WTC11 (cell line): ENCODE data around the gene SUSD6. TPM values are rescaled to one million over a fixed set of nuclear protein-coding genes. Genes with fewer than 3 reads are reported as not detected.

ENCODE experiments used
- ATAC-seq: fragments of 200-7000 bp; cut with Tn5 transposase; 2 replicates; pipeline ENCODE4 v1.10.0; 2021; ENCODE audit warnings: mild to moderate bottlenecking, moderate library complexity
- CTCF ChIA-PET: fragments of 300-600 bp; sonication (Branson Sonifier 250); formaldehyde crosslinking; loops from one replicate; lab custom pipeline; 2021; ENCODE audit warnings: antibody characterized with exemption; lab: Charles Lee
- POLR2A ChIA-PET: fragments of 350-600 bp; sonication (Branson Sonifier 250); formaldehyde crosslinking; loops from one replicate; lab custom pipeline; 2021; ENCODE audit warnings: antibody characterized with exemption; lab: Charles Lee
- DNase-seq: peaks from one replicate; pipeline ENCODE4 v3.0.0; 2021; ENCODE audit warnings: low spot score
- H3K27ac Mint-ChIP-seq: 2 replicates; pipeline ENCODE4 v1.8.0; 2021; ENCODE audit warnings: mixed read lengths
- H3K27me3 Mint-ChIP-seq: 2 replicates; pipeline ENCODE4 v1.8.0; 2021; ENCODE audit warnings: low read depth, mild to moderate bottlenecking, moderate library complexity, mixed read lengths
- H3K36me3 Mint-ChIP-seq: 2 replicates; pipeline ENCODE4 v1.8.0; 2021; ENCODE audit warnings: mixed read lengths
- H3K4me1 Mint-ChIP-seq: 2 replicates; pipeline ENCODE4 v1.8.0; 2022; ENCODE audit warnings: mixed read lengths
- H3K4me3 Mint-ChIP-seq: 2 replicates; pipeline ENCODE4 v1.8.0; 2021; ENCODE audit warnings: mild to moderate bottlenecking, moderate library complexity, mixed read lengths
- H3K9me3 Mint-ChIP-seq: 2 replicates; pipeline ENCODE4 v1.8.0; 2021; ENCODE audit warnings: mixed read lengths
- ATF3 ChIP-seq: sonication (generic); formaldehyde crosslinking; conservative IDR thresholded peaks from 2 replicates; pipeline ENCODE4 v1.8.1; 2022; ENCODE audit warnings: mild to moderate bottlenecking, missing genetic modification reagents
- CBFB ChIP-seq: sonication (generic); formaldehyde crosslinking; IDR thresholded peaks from 2 replicates; pipeline ENCODE4 v1.8.1; 2022; ENCODE audit warnings: mild to moderate bottlenecking, low read depth, missing genetic modification reagents
- E2F4 ChIP-seq: sonication (generic); formaldehyde crosslinking; IDR thresholded peaks from 2 replicates; pipeline ENCODE4 v1.8.1; 2022; ENCODE audit warnings: low read depth, mild to moderate bottlenecking, moderate library complexity, missing genetic modification reagents, borderline replicate concordance
- EMX1 ChIP-seq: fragments of 250-450 bp; sonication (Bioruptor Pico); IDR thresholded peaks from 2 replicates; pipeline ENCODE4 v1.8.0; 2021; ENCODE audit warnings: mild to moderate bottlenecking
- ESRRA ChIP-seq: sonication (generic); formaldehyde crosslinking; IDR thresholded peaks from 2 replicates; pipeline ENCODE4 v1.8.1; 2022; ENCODE audit warnings: mild to moderate bottlenecking, missing genetic modification reagents, borderline replicate concordance
- GRHL2 ChIP-seq: fragments of 250-450 bp; sonication (Bioruptor Pico); IDR thresholded peaks from 2 replicates; pipeline ENCODE4 v1.8.0; 2022; ENCODE audit warnings: mild to moderate bottlenecking, moderate library complexity; ENCODE audit not compliant: insufficient replicate concordance, severe bottlenecking
- GTF2I ChIP-seq: fragments of 250-450 bp; sonication (Bioruptor Pico); conservative IDR thresholded peaks from 2 replicates; pipeline ENCODE4 v1.4.0; 2021; ENCODE audit warnings: mild to moderate bottlenecking
- NR1H2 ChIP-seq: sonication (generic); formaldehyde crosslinking; IDR thresholded peaks from 2 replicates; pipeline ENCODE4 v1.9.0; 2021; ENCODE audit warnings: mild to moderate bottlenecking, moderate library complexity, missing genetic modification reagents
- RORB ChIP-seq: fragments of 250-450 bp; sonication (Bioruptor Pico); IDR thresholded peaks from 2 replicates; pipeline ENCODE4 v1.9.0; 2021; ENCODE audit warnings: mild to moderate bottlenecking
- SMAD3 ChIP-seq: sonication (generic); formaldehyde crosslinking; IDR thresholded peaks from 2 replicates; pipeline ENCODE4 v1.8.0; 2022; ENCODE audit warnings: missing genetic modification reagents, mild to moderate bottlenecking, borderline replicate concordance
- ZNF219 ChIP-seq: sonication (generic); formaldehyde crosslinking; IDR thresholded peaks from 2 replicates; pipeline ENCODE4 v1.8.0; 2023; ENCODE audit warnings: missing genetic modification reagents, mild to moderate bottlenecking, borderline replicate concordance
- ZNF263 ChIP-seq: sonication (generic); formaldehyde crosslinking; IDR thresholded peaks from 2 replicates; pipeline ENCODE4 v1.8.1; 2022; ENCODE audit warnings: low read depth, mild to moderate bottlenecking, moderate library complexity, missing genetic modification reagents
- ZNF317 ChIP-seq: sonication (generic); formaldehyde crosslinking; IDR thresholded peaks from 2 replicates; pipeline ENCODE4 v1.8.1; 2023; ENCODE audit warnings: low read depth, mild to moderate bottlenecking, moderate library complexity, missing genetic modification reagents, borderline replicate concordance
- ZNF396 ChIP-seq: fragments of 250-450 bp; sonication (Bioruptor Pico); IDR thresholded peaks from 2 replicates; pipeline ENCODE4 v1.8.0; 2021; ENCODE audit warnings: mild to moderate bottlenecking, moderate library complexity, borderline replicate concordance
- ZNF671 ChIP-seq: fragments of 250-450 bp; sonication (Bioruptor Pico); IDR thresholded peaks from 2 replicates; pipeline ENCODE4 v1.8.0; 2021; ENCODE audit warnings: mild to moderate bottlenecking
- total RNA-seq: library from RNA; stranded (reverse); gene quantifications from 3 replicates; pipeline ENCODE4 v1.2.3, GENCODE V29; 2021
- TF ChIP-seq, protein P1 (sequence below): sonication (generic); formaldehyde crosslinking; conservative IDR thresholded peaks from 2 replicates; pipeline ENCODE4 v1.8.1; 2023; ENCODE audit warnings: mild to moderate bottlenecking, low read depth, missing genetic modification reagents, moderate library complexity
- TF ChIP-seq, protein P2 (sequence below): fragments of 250-450 bp; sonication (Bioruptor Pico); conservative IDR thresholded peaks from 2 replicates; pipeline ENCODE4 v1.9.0; 2021; ENCODE audit warnings: mild to moderate bottlenecking
- TF ChIP-seq, protein P3 (sequence below): sonication (generic); formaldehyde crosslinking; IDR thresholded peaks from 2 replicates; pipeline ENCODE4 v1.8.0; 2022; ENCODE audit warnings: mild to moderate bottlenecking, missing genetic modification reagents
- TF ChIP-seq, protein P4 (sequence below): fragments of 250-450 bp; sonication (Bioruptor Pico); IDR thresholded peaks from 2 replicates; pipeline ENCODE4 v1.9.0; 2021; ENCODE audit warnings: mild to moderate bottlenecking

The SUSD6 gene
- total RNA-seq, 1 experiment from 2014 or later: 10.1 TPM

GRCh38 chr14:69753860-69754259, 142.5 kb downstream of the SUSD6 start:
- no peak overlapping the region for H3K4me3 Mint-ChIP-seq
- H3K27me3 Mint-ChIP-seq: no peaks in the 10 kb centered on the region
- no peaks in the 10 kb centered on the region for H3K36me3 Mint-ChIP-seq
- H3K27ac Mint-ChIP-seq: no peak overlapping the region; the same call in 1 of the 2 replicates
- TF ChIP-seq, protein P1, sequence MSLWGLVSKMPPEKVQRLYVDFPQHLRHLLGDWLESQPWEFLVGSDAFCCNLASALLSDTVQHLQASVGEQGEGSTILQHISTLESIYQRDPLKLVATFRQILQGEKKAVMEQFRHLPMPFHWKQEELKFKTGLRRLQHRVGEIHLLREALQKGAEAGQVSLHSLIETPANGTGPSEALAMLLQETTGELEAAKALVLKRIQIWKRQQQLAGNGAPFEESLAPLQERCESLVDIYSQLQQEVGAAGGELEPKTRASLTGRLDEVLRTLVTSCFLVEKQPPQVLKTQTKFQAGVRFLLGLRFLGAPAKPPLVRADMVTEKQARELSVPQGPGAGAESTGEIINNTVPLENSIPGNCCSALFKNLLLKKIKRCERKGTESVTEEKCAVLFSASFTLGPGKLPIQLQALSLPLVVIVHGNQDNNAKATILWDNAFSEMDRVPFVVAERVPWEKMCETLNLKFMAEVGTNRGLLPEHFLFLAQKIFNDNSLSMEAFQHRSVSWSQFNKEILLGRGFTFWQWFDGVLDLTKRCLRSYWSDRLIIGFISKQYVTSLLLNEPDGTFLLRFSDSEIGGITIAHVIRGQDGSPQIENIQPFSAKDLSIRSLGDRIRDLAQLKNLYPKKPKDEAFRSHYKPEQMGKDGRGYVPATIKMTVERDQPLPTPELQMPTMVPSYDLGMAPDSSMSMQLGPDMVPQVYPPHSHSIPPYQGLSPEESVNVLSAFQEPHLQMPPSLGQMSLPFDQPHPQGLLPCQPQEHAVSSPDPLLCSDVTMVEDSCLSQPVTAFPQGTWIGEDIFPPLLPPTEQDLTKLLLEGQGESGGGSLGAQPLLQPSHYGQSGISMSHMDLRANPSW (CRISPR knock-in tag): no peak
- TF ChIP-seq NR1H2 (CRISPR knock-in tag) (no peak), SMAD3 (CRISPR knock-in tag) (no peak), ZNF219 (no peak), EMX1 (no peak), ZNF671 (CRISPR knock-in tag) (no peak), ATF3 (CRISPR knock-in tag) (no peak)
- TF ChIP-seq, protein P2, sequence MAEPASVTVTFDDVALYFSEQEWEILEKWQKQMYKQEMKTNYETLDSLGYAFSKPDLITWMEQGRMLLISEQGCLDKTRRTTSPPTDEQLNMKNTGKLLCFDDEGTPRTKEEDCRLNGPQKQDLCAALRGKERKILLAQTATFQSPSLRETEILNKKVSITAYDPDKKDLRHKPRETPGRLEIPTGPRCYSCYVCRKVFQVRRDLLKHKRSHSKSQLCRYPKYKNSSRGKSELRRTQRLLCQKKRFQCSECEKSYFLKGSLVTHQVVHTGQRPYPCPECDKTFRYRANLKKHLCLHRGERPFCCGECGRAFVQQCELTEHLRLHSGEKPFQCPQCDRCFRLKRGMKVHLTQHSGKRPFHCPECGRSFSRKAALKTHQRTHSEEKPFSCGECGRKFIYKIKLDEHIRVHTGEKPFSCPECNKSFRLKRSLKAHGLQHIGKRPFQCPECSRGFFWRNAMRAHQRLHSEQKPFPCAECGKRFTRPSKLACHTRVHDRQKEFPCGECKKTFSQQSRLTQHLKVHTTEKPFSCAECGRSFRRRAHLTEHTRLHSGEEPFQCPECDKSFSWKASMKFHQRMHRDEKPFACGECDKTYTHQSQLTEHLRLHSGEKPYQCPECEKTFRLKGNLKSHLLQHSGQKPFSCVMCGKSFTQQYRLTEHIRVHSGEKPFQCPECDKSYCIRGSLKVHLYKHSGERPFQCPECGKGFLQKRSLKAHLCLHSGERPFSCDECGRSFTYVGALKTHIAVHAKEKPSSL (CRISPR knock-in tag): no peak
- TF ChIP-seq, all 79 proteins: peak for 0
- Mint-ChIP-seq H3K4me1 (peaks cover 10% of the 10 kb centered on the region), H3K9me3 (0 out of 2 replicates have a peak, but pooled peaks cover 5% of the 10 kb centered on the region)
- DNase-seq: no peak
- ChIA-PET CTCF (interaction anchor here (0.7 to 1.5 kb wide), 2 partner anchors 27 to 123 kb away, joined by 3 to 6 read pairs; no protein-coding TSS in a partner anchor), POLR2A (no interaction called here)
- ATAC-seq: no peak

DNA sequence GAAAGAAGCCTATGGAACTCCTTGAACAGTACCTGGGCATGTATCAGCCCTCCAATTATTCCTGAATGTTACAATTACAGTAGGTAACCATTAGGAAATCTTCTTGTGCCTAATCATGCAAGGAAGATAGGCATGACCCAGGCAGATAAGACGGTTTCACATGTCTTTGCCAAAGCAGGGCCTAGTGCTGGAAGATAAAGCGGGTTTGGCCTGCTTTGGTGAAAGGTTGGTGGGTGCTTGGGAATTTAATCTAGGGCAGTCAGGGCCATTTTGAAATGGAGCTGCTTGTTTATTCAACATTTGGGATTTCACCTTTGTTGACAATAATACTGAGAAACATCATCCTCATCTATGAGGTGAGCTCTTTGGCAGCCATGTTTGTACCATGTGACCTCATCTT, 143.1 kb downstream of the SUSD6 start:
- ATAC-seq (no peak), DNase-seq (no peak)
- Mint-ChIP-seq H3K27me3 (no peaks in the 10 kb centered on the region), H3K9me3 (0 out of 2 replicates have a peak, but pooled peaks cover 5% of the 10 kb centered on the region), H3K4me3 (no peak overlapping the region), H3K27ac (no peak overlapping the region), H3K36me3 (no peaks in the 10 kb centered on the region), H3K4me1 (peaks cover 10% of the 10 kb centered on the region)
- ChIA-PET POLR2A (interaction anchor here (0.9 kb wide), 1 partner anchor 12 kb away, joined by 5 read pairs; the partner anchor contains the start of gene SRSF5), CTCF (no interaction called here)
- TF ChIP-seq ESRRA (no peak), ZNF317 (CRISPR knock-in tag) (no peak), GRHL2 (CRISPR knock-in tag) (no peak), GTF2I (CRISPR knock-in tag) (no peak), RORB (no peak), ZNF396 (CRISPR knock-in tag) (no peak), CBFB (CRISPR knock-in tag) (no peak), ZNF263 (CRISPR knock-in tag) (no peak), E2F4 (CRISPR knock-in tag) (no peak)
- TF ChIP-seq, protein P3, sequence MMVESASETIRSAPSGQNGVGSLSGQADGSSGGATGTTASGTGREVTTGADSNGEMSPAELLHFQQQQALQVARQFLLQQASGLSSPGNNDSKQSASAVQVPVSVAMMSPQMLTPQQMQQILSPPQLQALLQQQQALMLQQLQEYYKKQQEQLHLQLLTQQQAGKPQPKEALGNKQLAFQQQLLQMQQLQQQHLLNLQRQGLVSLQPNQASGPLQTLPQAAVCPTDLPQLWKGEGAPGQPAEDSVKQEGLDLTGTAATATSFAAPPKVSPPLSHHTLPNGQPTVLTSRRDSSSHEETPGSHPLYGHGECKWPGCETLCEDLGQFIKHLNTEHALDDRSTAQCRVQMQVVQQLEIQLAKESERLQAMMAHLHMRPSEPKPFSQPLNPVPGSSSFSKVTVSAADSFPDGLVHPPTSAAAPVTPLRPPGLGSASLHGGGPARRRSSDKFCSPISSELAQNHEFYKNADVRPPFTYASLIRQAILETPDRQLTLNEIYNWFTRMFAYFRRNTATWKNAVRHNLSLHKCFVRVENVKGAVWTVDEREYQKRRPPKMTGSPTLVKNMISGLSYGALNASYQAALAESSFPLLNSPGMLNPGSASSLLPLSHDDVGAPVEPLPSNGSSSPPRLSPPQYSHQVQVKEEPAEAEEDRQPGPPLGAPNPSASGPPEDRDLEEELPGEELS: no peak
- TF ChIP-seq, protein P4, sequence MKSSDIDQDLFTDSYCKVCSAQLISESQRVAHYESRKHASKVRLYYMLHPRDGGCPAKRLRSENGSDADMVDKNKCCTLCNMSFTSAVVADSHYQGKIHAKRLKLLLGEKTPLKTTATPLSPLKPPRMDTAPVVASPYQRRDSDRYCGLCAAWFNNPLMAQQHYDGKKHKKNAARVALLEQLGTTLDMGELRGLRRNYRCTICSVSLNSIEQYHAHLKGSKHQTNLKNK: no peak
